Stomach (tissue), 9 donors: Measurements from ENCODE around the gene STOML1. TPM values are rescaled to one million over a fixed set of nuclear protein-coding genes. Genes with fewer than 3 reads are reported as not detected.
A peak's percentile ranks its signal among the peaks of the same experiment; 100 is the strongest.
"Not testable (repeated sequence)": the region's sequence is repeated elsewhere in the genome, so short reads cannot be mapped to it uniquely, and the experiment has no call there.

Experiments used
- DNase-seq, 2 donors: peaks; one replicate each; pipeline versions ENCODE4 v3.0.0 to v3.0.0-alpha.2; 2013 to 2019
- H3K27ac ChIP-seq, 5 donors: fragments of 200-600 bp in 4 of 5; sonication (generic) in 4 of 5; one replicate each; pipeline ENCODE4 v1.5.1; 2013 to 2019; ENCODE audit warnings: mild to moderate bottlenecking in 1 of 5, moderate library complexity in 1 of 5
- H3K27me3 ChIP-seq, 3 donors: fragments of 200-600 bp; sonication (generic); one replicate each; pipeline ENCODE4 v1.5.1; 2017 to 2019; ENCODE audit warnings: mixed run types in 1 of 3
- H3K36me3 ChIP-seq, 4 donors: fragments of 200-600 bp; sonication (generic); 1 replicate in 3 of 4; 2 replicates in 1 of 4; pipeline ENCODE4 v1.5.1; 2016 to 2019
- H3K4me1 ChIP-seq, 4 donors: fragments of 200-600 bp; sonication (generic); one replicate each; pipeline ENCODE4 v1.5.1; 2016 to 2019
- H3K4me3 ChIP-seq, 4 donors: fragments of 200-600 bp; sonication (generic) in 3 of 4; one replicate each; pipeline ENCODE4 v1.5.1; 2016 to 2019; ENCODE audit warnings: mild to moderate bottlenecking in 1 of 4
- H3K9me3 ChIP-seq, 4 donors: fragments of 200-600 bp; sonication (generic); one replicate each; pipeline ENCODE4 v1.5.1; 2016 to 2019
- CTCF ChIP-seq, 7 experiments: fragments of 450-650 bp in 4 of 7; fragments of 200-600 bp in 3 of 7; sonication (generic) in 3 of 7; IDR thresholded peaks; one replicate each; pipeline ENCODE4 v1.5.1; 2016 to 2019; ENCODE audit warnings: antibody characterized with exemption in 7 of 7, control low read depth in 2 of 7, mild to moderate bottlenecking in 1 of 7
- EP300 ChIP-seq: sonication (generic); formaldehyde crosslinking; IDR thresholded peaks from one replicate; pipeline ENCODE4 v1.6.1; 2017; ENCODE audit warnings: antibody characterized with exemption
- POLR2A ChIP-seq, 4 donors: fragments of 450-650 bp; IDR thresholded peaks; one replicate each; pipeline ENCODE4 v1.6.1; 2016; ENCODE audit warnings: antibody characterized with exemption in 4 of 4, control low read depth in 2 of 4, mild to moderate bottlenecking in 1 of 4, moderate library complexity in 1 of 4
- POLR2AphosphoS5 ChIP-seq, 3 donors: sonication (generic); formaldehyde crosslinking; IDR thresholded peaks; one replicate each; pipeline ENCODE4 v1.6.1; 2016; ENCODE audit warnings: antibody characterized with exemption in 3 of 3
- WGBS, 5 donors: extraction: QIAGEN DNeasy Blood & Tissue Kit in 3 of 5; methylation state at CpG; one replicate each; pipeline versions ENCODE4 v1.1.5 to v1.1.7; 2013 to 2018; 5-methylcytosine and 5-hydroxymethylcytosine counted together
- intact Hi-C: fragments of 100-400 bp; cut with DNase I; formaldehyde crosslinking; loops from one replicate; pipeline ENCODE4 v1.15.1; 2023; ENCODE audit warnings: low total_unique reads
- polyA plus RNA-seq, 3 donors: library from polyadenylated mRNA; stranded (reverse); fragments of 200-250 nt; gene quantifications; one replicate each; pipeline ENCODE4 v1.2.3, GENCODE V29; 2013
- total RNA-seq, 5 donors: library from RNA; depleted of rRNA; stranded (reverse); fragments of >200 nt; gene quantifications; one replicate each; pipeline versions ENCODE4 v1.1.0 to v1.2.3, GENCODE V29; 2014 to 2016
- donor health status: healthy with polysubstance abuse.
- donor health status: Bipolar disorder and iron deficiency.
- donor health status: healthy.

The STOML1 gene
- total and polyA plus RNA-seq, 8 donors: 5.3 to 26.4 (median 9.8) TPM

GRCh38 chr15:73941044-73941443 lies 51.1 kb downstream of the STOML1 start:
- Histone ChIP-seq H3K4me1 (peaks cover 19 to 53% (median 36%) of the 10 kb centered on the region in 4 donors), H3K36me3 (peaks cover 0 to 2% (median 0%) of the 10 kb centered on the region in 4 donors), H3K9me3 (no peaks in the 10 kb centered on the region), H3K27me3 (no peaks in the 10 kb centered on the region), H3K27ac (peak overlapping the region in 2 of 5 donors; percentile 7 to 16), H3K4me3 (no peak overlapping the region)
- intact Hi-C loops: no loop called here
- 64 to 87% (median 76%) methylated on average over 1 of the region's 1 CpG; no CpG with 5 or more reads in 1 of the 5 donors for WGBS, 5 donors
- no peak for TF ChIP-seq CTCF (IDR thresholded peaks at IDR 0.05)
- no peak for TF ChIP-seq EP300
- no peak for TF ChIP-seq POLR2AphosphoS5 (IDR thresholded peaks at IDR 0.05)
- TF ChIP-seq POLR2A (IDR thresholded peaks at IDR 0.05): no peak
- peak in 1 of 2 donors; percentile 54 for DNase-seq

- peaks cover 21 to 58% (median 42%) of the 10 kb centered on the region in 4 donors for H3K4me1 ChIP-seq
- no peak for TF ChIP-seq POLR2AphosphoS5 (IDR thresholded peaks at IDR 0.05)
- no peak for TF ChIP-seq CTCF (IDR thresholded peaks at IDR 0.05)
- no peak for TF ChIP-seq POLR2A (IDR thresholded peaks at IDR 0.05)
- no peak for TF ChIP-seq EP300
- H3K36me3 ChIP-seq: no peaks in the 10 kb centered on the region
- peak overlapping the region in 2 of 5 donors; percentile 7 to 16 for H3K27ac ChIP-seq
- H3K9me3 ChIP-seq: no peaks in the 10 kb centered on the region
- intact Hi-C loops: no loop called here
- H3K4me3 ChIP-seq: no peak overlapping the region
- 80 to 88% (median 83%) methylated on average over 6 to 8 of the region's 8 CpGs for WGBS, 5 donors
- no peaks in the 10 kb centered on the region for H3K27me3 ChIP-seq
- DNase-seq: no peak
Measured at GRCh38 chr15:73940061-73940981, 51.8 kb downstream of the STOML1 start.

- Histone ChIP-seq H3K27ac (no peak overlapping the region), H3K27me3 (no peaks in the 10 kb centered on the region), H3K4me3 (no peak overlapping the region), H3K36me3 (no peaks in the 10 kb centered on the region), H3K4me1 (peaks cover 21 to 62% (median 43%) of the 10 kb centered on the region in 4 donors), H3K9me3 (no peaks in the 10 kb centered on the region)
- WGBS, 5 donors: 61 to 73% (median 69%) methylated on average over 4 of the region's 4 CpGs
- no peak for DNase-seq
- TF ChIP-seq POLR2AphosphoS5 (IDR thresholded peaks at IDR 0.05): no peak
- intact Hi-C loops: no loop called here
Measured at GRCh38 chr15:73939138-73939537, 53.0 kb downstream of the STOML1 start.

GRCh38 chr15:73938516-73938915 lies 53.6 kb downstream of the STOML1 start:
- WGBS, 5 donors: 89 to 97% (median 95%) methylated on average over 8 of the region's 8 CpGs
- DNase-seq, H3K27me3 ChIP-seq, H3K36me3 ChIP-seq, H3K9me3 ChIP-seq, intact Hi-C loops, H3K4me3 ChIP-seq, H3K27ac ChIP-seq: not testable (repeated sequence)
- H3K4me1 ChIP-seq: peaks cover 21 to 64% (median 41%) of the 10 kb centered on the region in 4 donors

- no peak for TF ChIP-seq POLR2A (IDR thresholded peaks at IDR 0.05)
- TF ChIP-seq CTCF (IDR thresholded peaks at IDR 0.05): no peak
- TF ChIP-seq EP300: no peak
- TF ChIP-seq POLR2AphosphoS5 (IDR thresholded peaks at IDR 0.05): no peak
- DNase-seq: no peak
- peaks cover 21 to 64% (median 39%) of the 10 kb centered on the region in 4 donors for H3K4me1 ChIP-seq
- intact Hi-C loops: no loop called here
- no peak overlapping the region for H3K27ac ChIP-seq
- WGBS, 5 donors: 96 to 100% (median 98%) methylated on average over 8 to 11 of the region's 11 CpGs
- H3K4me3 ChIP-seq: no peak overlapping the region
- H3K27me3 ChIP-seq: no peaks in the 10 kb centered on the region
- no peaks in the 10 kb centered on the region for H3K9me3 ChIP-seq
- H3K36me3 ChIP-seq: no peaks in the 10 kb centered on the region
Measured at GRCh38 chr15:73937726-73938125, 54.4 kb downstream of the STOML1 start.
